HPDE6-E6E7 (cell line): Measurements from ENCODE around the gene PRR36.

ENCODE experiments used
- DNase-seq: peaks from one replicate; pipeline ENCODE4 v3.0.0; 2011; ENCODE audit warnings: missing footprints; ENCODE audit errors: extremely low spot score

PRR36 gene

DNA sequence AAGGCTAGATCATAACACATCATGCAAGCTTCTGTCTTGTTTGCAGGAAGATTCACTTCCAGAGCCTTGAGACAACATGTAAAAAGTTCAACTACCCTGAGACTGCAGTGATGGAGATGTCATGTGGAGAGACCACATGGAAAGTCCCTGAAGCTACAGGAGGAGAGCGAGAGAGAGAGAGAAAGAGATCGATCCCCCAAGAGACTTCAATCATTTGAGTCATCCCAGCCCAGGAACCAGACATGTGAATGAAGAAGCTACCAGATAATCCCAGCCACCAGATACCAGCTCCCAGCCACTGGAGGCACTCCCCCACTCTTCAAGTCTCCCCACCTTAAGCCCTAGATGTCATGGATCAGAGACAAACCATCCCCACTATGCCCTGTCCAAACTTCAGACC lies 54.9 kb downstream of the PRR36 start:
- DNase-seq, result no peak

DNA sequence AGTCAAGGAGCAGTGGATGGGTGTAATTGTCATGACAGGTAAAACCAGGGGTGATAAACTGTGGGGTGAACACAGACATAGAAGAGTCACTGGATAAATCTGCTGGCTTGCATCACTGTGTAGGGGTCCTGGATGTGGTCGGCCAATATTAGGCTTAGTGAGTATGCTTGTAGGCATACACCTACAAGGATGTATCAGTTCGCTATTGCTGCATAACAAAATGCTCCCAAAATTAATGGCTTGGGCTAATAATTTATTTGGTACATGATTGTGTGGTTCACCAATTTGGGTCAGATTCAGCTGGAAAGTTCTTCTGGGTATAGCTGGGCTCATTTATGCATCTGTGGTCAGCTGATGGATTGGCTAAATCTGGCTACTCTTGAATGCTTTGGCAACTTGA lies 55.4 kb downstream of the PRR36 start:
- no peak for DNase-seq
